Measurements from ENCODE around the gene STX16. TPM values are rescaled to one million over a fixed set of nuclear protein-coding genes. Genes with fewer than 3 reads are reported as not detected.

STX16 gene
- total and polyA plus RNA-seq, 2 donors (not counting 1 experiment from before 2014, with no cell fraction given): 39.3 to 64.9 TPM

GRCh38 chr20:58702161-58702510 lies 51.1 kb downstream of the STX16 start:
- H3K27ac ChIP-seq (ENCODE audit: insufficient read depth, low read length): no peak overlapping the region
- H2AFZ ChIP-seq (ENCODE audit: low read length): no peak overlapping the region
- no peaks in the 10 kb centered on the region for H4K20me1 ChIP-seq (ENCODE audit: control insufficient read depth, extremely low read depth, insufficient read depth, low read length)
- DNase-seq (ENCODE audit: low read depth in 2 of 2): no peak
- H3K4me2 ChIP-seq (ENCODE audit: extremely low read depth, insufficient read depth, low read length): no peak overlapping the region
- peaks cover 11% of the 10 kb centered on the region for H3K36me3 ChIP-seq (ENCODE audit: control insufficient read depth, insufficient read depth, low read length)
- H3K9me3 ChIP-seq (ENCODE audit: control insufficient read depth, insufficient read depth, low read depth, low read length): no peaks in the 10 kb centered on the region
- no peaks in the 10 kb centered on the region for H3K4me1 ChIP-seq (ENCODE audit: control insufficient read depth, extremely low read depth, insufficient read depth, low read length)
- no peak overlapping the region for H3K9ac ChIP-seq (ENCODE audit: insufficient read depth, low read length)
- no peak for TF ChIP-seq CTCF (conservative IDR thresholded peaks at IDR 0.05 in 1 of 2, IDR thresholded peaks at IDR 0.05 in 1 of 2; ENCODE audit: low read depth in 1 of 2, low read length in 2 of 2)
- TF ChIP-seq EZH2 (IDR thresholded peaks at IDR 0.05; ENCODE audit: low read length, missing control alignments): no peak
- H3K4me3 ChIP-seq (replicated peaks in 1 of 4; ENCODE audit: control extremely low read depth in 1 of 4, insufficient read depth in 1 of 4, low read depth in 3 of 4, low read length in 4 of 4): no peak overlapping the region
- H3K79me2 ChIP-seq (ENCODE audit: control insufficient read depth, insufficient read depth, low read length): no peaks in the 10 kb centered on the region
- H3K27me3 ChIP-seq (ENCODE audit: control insufficient read depth, insufficient read depth, low read length): no peaks in the 10 kb centered on the region

GRCh38 chr20:58702859-58703648 lies 52.0 kb downstream of the STX16 start:
- TF ChIP-seq CTCF (conservative IDR thresholded peaks at IDR 0.05 in 1 of 2, IDR thresholded peaks at IDR 0.05 in 1 of 2; ENCODE audit: low read depth in 1 of 2, low read length in 2 of 2): peak in 1 of 2 donors; percentile 34
- TF ChIP-seq EZH2 (IDR thresholded peaks at IDR 0.05; ENCODE audit: low read length, missing control alignments): no peak
- H3K27ac ChIP-seq (ENCODE audit: insufficient read depth, low read length): no peak overlapping the region
- H3K4me3 ChIP-seq (replicated peaks in 1 of 4; ENCODE audit: control extremely low read depth in 1 of 4, insufficient read depth in 1 of 4, low read depth in 3 of 4, low read length in 4 of 4): no peak overlapping the region
- no peaks in the 10 kb centered on the region for H3K9me3 ChIP-seq (ENCODE audit: control insufficient read depth, insufficient read depth, low read depth, low read length)
- peaks cover 11% of the 10 kb centered on the region for H3K36me3 ChIP-seq (ENCODE audit: control insufficient read depth, insufficient read depth, low read length)
- no peak overlapping the region for H3K9ac ChIP-seq (ENCODE audit: insufficient read depth, low read length)
- H3K4me1 ChIP-seq (ENCODE audit: control insufficient read depth, extremely low read depth, insufficient read depth, low read length): no peaks in the 10 kb centered on the region
- no peak overlapping the region for H3K4me2 ChIP-seq (ENCODE audit: extremely low read depth, insufficient read depth, low read length)
- H2AFZ ChIP-seq (ENCODE audit: low read length): no peak overlapping the region
- H3K27me3 ChIP-seq (ENCODE audit: control insufficient read depth, insufficient read depth, low read length): no peaks in the 10 kb centered on the region
- no peak for DNase-seq (ENCODE audit: low read depth in 2 of 2)
- H3K79me2 ChIP-seq (ENCODE audit: control insufficient read depth, insufficient read depth, low read length): no peaks in the 10 kb centered on the region
- H4K20me1 ChIP-seq (ENCODE audit: control insufficient read depth, extremely low read depth, insufficient read depth, low read length): no peaks in the 10 kb centered on the region

DNA sequence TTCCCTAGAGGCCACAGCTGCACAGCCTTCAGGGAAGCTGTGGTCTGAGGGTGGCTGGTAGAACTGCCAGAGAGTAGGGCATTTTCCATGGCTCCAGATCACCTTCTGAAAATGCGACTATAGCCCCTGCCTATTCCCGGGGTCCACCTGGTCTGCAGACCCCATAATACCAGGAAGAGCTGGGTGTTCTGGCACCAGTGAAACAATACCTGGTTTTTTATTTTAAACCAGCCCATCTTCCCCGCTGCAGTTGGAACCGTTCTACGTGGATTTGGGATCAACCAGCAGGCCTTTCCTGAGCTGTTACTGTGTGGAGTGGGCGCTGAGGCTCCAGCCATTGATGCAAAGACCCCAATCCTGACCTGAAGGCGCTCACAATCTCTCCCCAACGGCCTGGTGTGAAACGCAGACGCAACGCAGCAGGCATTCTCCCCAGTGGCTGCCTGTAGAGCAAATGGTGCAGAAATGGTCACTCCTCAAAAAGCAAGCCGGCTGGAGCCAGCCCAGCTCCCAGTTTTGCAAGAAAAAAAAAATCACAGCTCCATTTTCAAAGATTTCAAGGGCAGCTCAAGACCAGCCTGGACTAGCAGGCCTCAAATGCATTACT lies 52.8 kb downstream of the STX16 start:
- Histone ChIP-seq H3K4me1 (ENCODE audit: control insufficient read depth, extremely low read depth, insufficient read depth, low read length) (no peaks in the 10 kb centered on the region), H3K79me2 (ENCODE audit: control insufficient read depth, insufficient read depth, low read length) (no peaks in the 10 kb centered on the region), H3K27me3 (ENCODE audit: control insufficient read depth, insufficient read depth, low read length) (no peaks in the 10 kb centered on the region), H3K9ac (ENCODE audit: insufficient read depth, low read length) (no peak overlapping the region), H3K27ac (ENCODE audit: insufficient read depth, low read length) (no peak overlapping the region), H3K36me3 (ENCODE audit: control insufficient read depth, insufficient read depth, low read length) (peaks cover 9% of the 10 kb centered on the region), H3K9me3 (ENCODE audit: control insufficient read depth, insufficient read depth, low read depth, low read length) (no peaks in the 10 kb centered on the region), H3K4me3 (replicated peaks in 1 of 4; ENCODE audit: control extremely low read depth in 1 of 4, insufficient read depth in 1 of 4, low read depth in 3 of 4, low read length in 4 of 4) (no peak overlapping the region), H4K20me1 (ENCODE audit: control insufficient read depth, extremely low read depth, insufficient read depth, low read length) (no peaks in the 10 kb centered on the region), H2AFZ (ENCODE audit: low read length) (no peak overlapping the region), H3K4me2 (ENCODE audit: extremely low read depth, insufficient read depth, low read length) (no peak overlapping the region)
- no peak for DNase-seq (ENCODE audit: low read depth in 2 of 2)
- TF ChIP-seq CTCF (conservative IDR thresholded peaks at IDR 0.05 in 1 of 2, IDR thresholded peaks at IDR 0.05 in 1 of 2; ENCODE audit: low read depth in 1 of 2, low read length in 2 of 2) (no peak), EZH2 (IDR thresholded peaks at IDR 0.05; ENCODE audit: low read length, missing control alignments) (no peak)
